C1 segment of cervical spinal cord (tissue), 14 donors: ENCODE measurements around the gene SH2D1A.
"Not testable (repeated sequence)": the region's sequence is repeated elsewhere in the genome, so short reads cannot be mapped to it uniquely, and the experiment has no call there.

Experiments used
- DNase-seq, 14 donors: peaks; one replicate each; lab custom pipeline; 2025; lab: John Stamatoyannopoulos, UW

SH2D1A gene

GRCh38 chrX:124346117-124346876, at the start of gene SH2D1A:
Gene SH2D1A, plus strand, starts transcription at chrX:124346563. Its CDS starts 80 bp downstream, at chrX:124346643.
- DNase-seq, result no peak

- not testable (repeated sequence) for DNase-seq
These were observed 47.0 kb upstream of the SH2D1A start for GRCh38 chrX:124299323-124299722.

GRCh38 chrX:124300405-124300804, 46.0 kb upstream of the SH2D1A start:
- no peak for DNase-seq

GRCh38 chrX:124307253-124307907, 39.0 kb upstream of the SH2D1A start:
- DNase-seq, result no peak

GRCh38 chrX:124325732-124326131, 20.6 kb upstream of the SH2D1A start:
- no peak for DNase-seq

GRCh38 chrX:124328765-124329164, 17.6 kb upstream of the SH2D1A start:
- no peak for DNase-seq

- no peak for DNase-seq
These were observed 13.6 kb upstream of the SH2D1A start, which contains the start of gene TEX13D for GRCh38 chrX:124332481-124333424. Gene TEX13D, plus strand, starts transcription at chrX:124332660. Its CDS starts 258 bp downstream, at chrX:124332918.

GRCh38 chrX:124333862-124334261, 12.5 kb upstream of the SH2D1A start:
- DNase-seq, result no peak

GRCh38 chrX:124334555-124334954, 11.8 kb upstream of the SH2D1A start:
- DNase-seq, result not testable (repeated sequence)

- no peak for DNase-seq
These were observed 10.8 kb upstream of the SH2D1A start for GRCh38 chrX:124335598-124335997.

- no peak for DNase-seq
These were observed 8.4 kb upstream of the SH2D1A start for GRCh38 chrX:124337916-124338315.

- no peak for DNase-seq
These were observed 7.4 kb upstream of the SH2D1A start for GRCh38 chrX:124338733-124339514.

- no peak for DNase-seq
These were observed 4.8 kb upstream of the SH2D1A start for GRCh38 chrX:124341396-124342132.

- DNase-seq, result no peak
These were observed 4.0 kb upstream of the SH2D1A start for GRCh38 chrX:124342174-124342867.

GRCh38 chrX:124343016-124343415, 3.3 kb upstream of the SH2D1A start:
- DNase-seq, result no peak

GRCh38 chrX:124344246-124344645, 2.1 kb upstream of the SH2D1A start:
- DNase-seq, result no peak

GRCh38 chrX:124346877-124347241, 496 bp downstream of the SH2D1A start:
- DNase-seq, result no peak

GRCh38 chrX:124347242-124347641, 879 bp downstream of the SH2D1A start:
- DNase-seq, result no peak

GRCh38 chrX:124348182-124348581, 1.8 kb downstream of the SH2D1A start:
- no peak for DNase-seq
